ENCODE results near the gene CBFB.

The CBFB gene

DNA sequence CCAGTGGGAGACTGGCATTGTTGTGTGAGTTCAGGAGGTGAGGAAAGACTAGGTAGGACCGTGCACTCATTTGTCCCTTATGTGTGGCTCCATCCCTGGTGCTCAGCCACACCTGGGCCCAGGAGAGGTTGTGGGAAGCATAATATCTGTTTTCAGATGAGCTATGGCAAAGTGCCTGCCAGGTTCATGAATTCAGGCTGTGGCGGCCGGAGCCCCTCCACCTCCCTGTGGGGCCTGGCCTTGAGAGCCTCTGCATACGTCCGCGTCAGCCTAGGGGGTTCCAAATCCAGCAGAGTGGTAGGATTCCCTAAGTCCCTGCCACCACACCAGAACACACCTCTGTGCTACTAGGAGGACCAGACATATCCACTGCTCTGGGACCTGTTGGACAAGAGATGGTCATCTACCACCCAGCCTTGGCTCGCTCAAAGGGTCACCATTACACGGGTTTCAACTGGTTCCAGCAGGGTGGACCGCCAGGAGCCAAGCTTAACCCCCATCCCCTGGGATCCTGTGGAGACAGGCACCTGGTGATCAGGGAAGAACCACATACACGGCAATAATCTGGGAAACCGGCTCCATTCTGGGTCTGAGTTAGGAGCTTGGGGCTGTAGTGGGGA, 119.8 kb downstream of the CBFB start:
- Histone ChIP-seq H3K36me3 (ENCODE audit: insufficient read depth, low read length) (peaks cover 46% of the 10 kb centered on the region), H3K9me2 (ENCODE audit: low read depth, low read length) (no peaks in the 10 kb centered on the region), H4K20me1 (ENCODE audit: insufficient read depth, low read length) (no peaks in the 10 kb centered on the region), H3K27me3 (ENCODE audit: insufficient read depth, low read length) (no peaks in the 10 kb centered on the region), H3K4me1 (ENCODE audit: insufficient read depth, low read length, severe bottlenecking) (peaks cover 5% of the 10 kb centered on the region), H3K9me3 (ENCODE audit: low read length) (no peaks in the 10 kb centered on the region), H2AFZ (ENCODE audit: low read length) (no peak overlapping the region), H3K27ac (ENCODE audit: low read depth, low read length, poor library complexity, severe bottlenecking) (no peak overlapping the region), H3K4me2 (ENCODE audit: low read length) (no peak overlapping the region), H3F3A (ENCODE audit: insufficient read depth, low read length) (no peaks in the 10 kb centered on the region), H3K4me3 (ENCODE audit: low read depth, low read length, poor library complexity, severe bottlenecking) (no peak overlapping the region), H3K79me2 (ENCODE audit: insufficient read depth, low read length) (no peaks in the 10 kb centered on the region), H3K9ac (ENCODE audit: low read length) (no peak overlapping the region)
- TF ChIP-seq, protein P1, sequence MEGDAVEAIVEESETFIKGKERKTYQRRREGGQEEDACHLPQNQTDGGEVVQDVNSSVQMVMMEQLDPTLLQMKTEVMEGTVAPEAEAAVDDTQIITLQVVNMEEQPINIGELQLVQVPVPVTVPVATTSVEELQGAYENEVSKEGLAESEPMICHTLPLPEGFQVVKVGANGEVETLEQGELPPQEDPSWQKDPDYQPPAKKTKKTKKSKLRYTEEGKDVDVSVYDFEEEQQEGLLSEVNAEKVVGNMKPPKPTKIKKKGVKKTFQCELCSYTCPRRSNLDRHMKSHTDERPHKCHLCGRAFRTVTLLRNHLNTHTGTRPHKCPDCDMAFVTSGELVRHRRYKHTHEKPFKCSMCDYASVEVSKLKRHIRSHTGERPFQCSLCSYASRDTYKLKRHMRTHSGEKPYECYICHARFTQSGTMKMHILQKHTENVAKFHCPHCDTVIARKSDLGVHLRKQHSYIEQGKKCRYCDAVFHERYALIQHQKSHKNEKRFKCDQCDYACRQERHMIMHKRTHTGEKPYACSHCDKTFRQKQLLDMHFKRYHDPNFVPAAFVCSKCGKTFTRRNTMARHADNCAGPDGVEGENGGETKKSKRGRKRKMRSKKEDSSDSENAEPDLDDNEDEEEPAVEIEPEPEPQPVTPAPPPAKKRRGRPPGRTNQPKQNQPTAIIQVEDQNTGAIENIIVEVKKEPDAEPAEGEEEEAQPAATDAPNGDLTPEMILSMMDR (IDR thresholded peaks at IDR 0.05; ENCODE audit: low read length), result no peak

- Histone ChIP-seq H3K9ac (ENCODE audit: low read length) (no peak overlapping the region), H2AFZ (ENCODE audit: low read length) (no peak overlapping the region), H3K4me1 (ENCODE audit: insufficient read depth, low read length, severe bottlenecking) (peaks cover 5% of the 10 kb centered on the region), H3K9me3 (ENCODE audit: low read length) (no peaks in the 10 kb centered on the region), H3K79me2 (ENCODE audit: insufficient read depth, low read length) (no peaks in the 10 kb centered on the region), H3K4me2 (ENCODE audit: low read length) (no peak overlapping the region), H3K27ac (ENCODE audit: low read depth, low read length, poor library complexity, severe bottlenecking) (no peak overlapping the region), H4K20me1 (ENCODE audit: insufficient read depth, low read length) (no peaks in the 10 kb centered on the region), H3K9me2 (ENCODE audit: low read depth, low read length) (no peaks in the 10 kb centered on the region), H3K27me3 (ENCODE audit: insufficient read depth, low read length) (no peaks in the 10 kb centered on the region), H3K36me3 (ENCODE audit: insufficient read depth, low read length) (peaks cover 40% of the 10 kb centered on the region), H3K4me3 (ENCODE audit: low read depth, low read length, poor library complexity, severe bottlenecking) (no peak overlapping the region), H3F3A (ENCODE audit: insufficient read depth, low read length) (no peaks in the 10 kb centered on the region)
- no peak for TF ChIP-seq EZH2 (IDR thresholded peaks at IDR 0.05; ENCODE audit: borderline replicate concordance, low read length)
- TF ChIP-seq, protein P1 (IDR thresholded peaks at IDR 0.05; ENCODE audit: low read length), result no peak
Observed at GRCh38 chr16:67149276-67150046, 120.5 kb downstream of the CBFB start.

DNA sequence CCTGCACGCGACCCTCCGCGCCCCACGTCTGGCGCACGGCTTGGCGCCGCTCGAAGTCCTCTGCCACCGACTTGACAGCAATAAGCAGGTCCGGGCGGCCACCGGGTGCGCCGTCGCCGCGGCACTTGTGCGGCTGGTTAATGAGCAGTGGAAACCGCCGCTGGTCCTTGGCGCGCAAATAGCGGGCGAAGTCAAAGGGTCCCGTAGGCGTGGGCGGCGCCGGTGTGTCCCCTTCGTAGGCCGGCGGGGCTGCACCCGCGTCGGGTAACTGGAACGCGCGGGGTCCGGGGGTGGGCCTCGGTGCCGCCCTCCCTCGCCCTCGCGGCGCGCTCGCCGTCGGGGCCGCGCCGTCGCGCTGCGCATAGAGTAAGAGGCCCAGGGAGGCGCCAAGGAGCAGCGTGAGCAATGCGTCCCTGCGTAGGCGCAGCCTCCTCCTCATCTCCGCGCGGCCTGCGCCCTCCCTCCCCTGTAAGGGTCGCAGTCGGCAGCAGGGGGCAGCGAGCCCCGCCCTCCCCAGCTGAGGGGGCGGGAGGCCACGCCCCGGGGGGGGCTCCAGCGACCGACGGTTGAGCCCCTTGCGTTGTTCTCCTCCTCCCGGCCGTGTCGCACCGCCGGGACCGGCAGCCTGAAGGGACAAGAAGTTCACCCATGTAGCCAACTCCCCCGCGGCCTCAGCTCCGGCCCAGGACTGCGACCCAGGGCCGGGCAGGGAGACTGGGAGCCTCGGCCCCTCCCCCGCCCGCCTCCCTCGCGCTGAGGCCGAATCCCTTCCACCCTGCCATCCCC, 121.3 kb downstream of the CBFB start:
- Histone ChIP-seq H3K4me1 (ENCODE audit: insufficient read depth, low read length, severe bottlenecking) (peaks cover 7% of the 10 kb centered on the region), H3K4me3 (ENCODE audit: low read depth, low read length, poor library complexity, severe bottlenecking) (peak overlapping the region; percentile 28), H3K27ac (ENCODE audit: low read depth, low read length, poor library complexity, severe bottlenecking) (no peak overlapping the region), H3K27me3 (ENCODE audit: insufficient read depth, low read length) (no peaks in the 10 kb centered on the region), H3K9me3 (ENCODE audit: low read length) (no peaks in the 10 kb centered on the region), H3K9ac (ENCODE audit: low read length) (no peak overlapping the region; the same call in 1 of the 2 replicates), H3K79me2 (ENCODE audit: insufficient read depth, low read length) (no peaks in the 10 kb centered on the region), H3F3A (ENCODE audit: insufficient read depth, low read length) (no peaks in the 10 kb centered on the region), H2AFZ (ENCODE audit: low read length) (no peak overlapping the region), H4K20me1 (ENCODE audit: insufficient read depth, low read length) (no peaks in the 10 kb centered on the region), H3K36me3 (ENCODE audit: insufficient read depth, low read length) (peaks cover 32% of the 10 kb centered on the region), H3K4me2 (ENCODE audit: low read length) (peak overlapping the region; percentile 48), H3K9me2 (ENCODE audit: low read depth, low read length) (no peaks in the 10 kb centered on the region)
- TF ChIP-seq, protein P1 (IDR thresholded peaks at IDR 0.05; ENCODE audit: low read length), result no peak
- no peak for TF ChIP-seq EZH2 (IDR thresholded peaks at IDR 0.05; ENCODE audit: borderline replicate concordance, low read length)

Data from OCI-LY1 (cell line).